HUES6 (cell line): ENCODE data around the gene SLC25A43.
"Not testable (repeated sequence)": the region's sequence is repeated elsewhere in the genome, so short reads cannot be mapped to it uniquely, and the experiment has no call there.

Experiments used
- H3K27ac ChIP-seq: 2 replicates; pipeline ENCODE4 v1.7.0; 2013; ENCODE audit warnings: low read depth, mild to moderate bottlenecking, low read length, inconsistent platforms
- H3K27me3 ChIP-seq: 2 replicates; pipeline ENCODE4 v1.6.1; 2013; ENCODE audit warnings: low read length; ENCODE audit not compliant: control insufficient read depth, insufficient read depth
- H3K36me3 ChIP-seq: 2 replicates; pipeline ENCODE4 v1.6.1; 2013; ENCODE audit warnings: low read length; ENCODE audit not compliant: control insufficient read depth, insufficient read depth
- H3K4me1 ChIP-seq: 2 replicates; pipeline ENCODE4 v1.6.1; 2013; ENCODE audit warnings: low read length; ENCODE audit not compliant: control insufficient read depth, insufficient read depth
- H3K4me3 ChIP-seq: 2 replicates; pipeline ENCODE4 v1.5.1; 2013; ENCODE audit warnings: low read depth, low read length
- H3K9ac ChIP-seq: one replicate; pipeline ENCODE4 v1.6.1; 2013; ENCODE audit warnings: mild to moderate bottlenecking, low read length
- H3K9me3 ChIP-seq: 2 replicates; pipeline ENCODE4 v1.6.1; 2013; ENCODE audit warnings: low read depth, low read length; ENCODE audit not compliant: control insufficient read depth, insufficient read depth

Gene SLC25A43

DNA sequence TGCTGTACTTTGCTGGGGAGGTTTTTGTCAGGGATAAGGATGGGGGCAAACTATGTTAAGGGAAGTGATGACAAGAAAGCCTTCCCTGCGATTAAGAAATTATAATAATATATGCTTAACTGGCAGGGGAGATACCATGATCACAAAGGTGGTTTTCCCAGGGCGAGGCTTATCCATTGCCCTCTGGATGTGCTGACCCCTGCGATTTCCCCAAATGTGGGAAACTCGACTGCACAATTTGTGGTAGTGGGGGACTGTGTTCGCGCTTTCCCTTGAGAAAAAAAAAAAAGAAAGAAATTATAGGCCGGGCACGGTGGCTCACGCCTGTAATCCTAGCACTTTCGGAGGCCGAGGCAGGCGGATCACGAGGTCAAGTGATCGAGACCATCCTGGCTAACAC is 24.5 kb downstream of the SLC25A43 start:
- no peak overlapping the region for H3K9ac ChIP-seq
- H3K4me3 ChIP-seq = no peak overlapping the region
- H3K4me1 ChIP-seq = peaks cover 20% of the 10 kb centered on the region; the same call in 1 of the 2 replicates
- H3K27ac ChIP-seq = no peak overlapping the region
- no peaks in the 10 kb centered on the region for H3K27me3 ChIP-seq
- H3K36me3 ChIP-seq = peaks cover 3% of the 10 kb centered on the region; the same call in 1 of the 2 replicates
- peaks cover 6% of the 10 kb centered on the region for H3K9me3 ChIP-seq

DNA sequence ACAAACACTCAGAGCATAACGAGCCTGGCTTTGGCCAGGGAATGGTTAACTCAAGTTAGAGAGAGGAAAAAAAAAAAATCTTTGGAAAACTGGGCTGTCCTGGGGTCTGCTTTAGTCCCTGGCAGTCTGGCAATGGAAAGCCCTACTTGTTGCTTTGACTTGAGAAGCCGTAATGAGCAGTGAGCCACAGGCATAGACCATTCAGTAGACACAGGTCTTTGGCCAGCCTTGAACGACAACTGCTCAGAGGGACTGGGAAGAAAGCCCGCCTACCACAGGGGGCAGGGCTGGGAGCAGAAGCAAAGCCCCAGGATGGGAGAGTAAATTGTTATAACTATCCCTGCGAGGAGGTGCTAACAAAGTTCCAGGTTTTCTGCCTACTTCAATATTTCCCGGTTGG is 25.9 kb downstream of the SLC25A43 start:
- no peak overlapping the region for H3K9ac ChIP-seq
- no peak overlapping the region for H3K4me3 ChIP-seq
- peaks cover 20% of the 10 kb centered on the region; the same call in 1 of the 2 replicates for H3K4me1 ChIP-seq
- H3K27ac ChIP-seq = no peak overlapping the region
- H3K27me3 ChIP-seq = no peaks in the 10 kb centered on the region
- peaks cover 5% of the 10 kb centered on the region for H3K9me3 ChIP-seq
- peaks cover 3% of the 10 kb centered on the region; the same call in 1 of the 2 replicates for H3K36me3 ChIP-seq

DNA sequence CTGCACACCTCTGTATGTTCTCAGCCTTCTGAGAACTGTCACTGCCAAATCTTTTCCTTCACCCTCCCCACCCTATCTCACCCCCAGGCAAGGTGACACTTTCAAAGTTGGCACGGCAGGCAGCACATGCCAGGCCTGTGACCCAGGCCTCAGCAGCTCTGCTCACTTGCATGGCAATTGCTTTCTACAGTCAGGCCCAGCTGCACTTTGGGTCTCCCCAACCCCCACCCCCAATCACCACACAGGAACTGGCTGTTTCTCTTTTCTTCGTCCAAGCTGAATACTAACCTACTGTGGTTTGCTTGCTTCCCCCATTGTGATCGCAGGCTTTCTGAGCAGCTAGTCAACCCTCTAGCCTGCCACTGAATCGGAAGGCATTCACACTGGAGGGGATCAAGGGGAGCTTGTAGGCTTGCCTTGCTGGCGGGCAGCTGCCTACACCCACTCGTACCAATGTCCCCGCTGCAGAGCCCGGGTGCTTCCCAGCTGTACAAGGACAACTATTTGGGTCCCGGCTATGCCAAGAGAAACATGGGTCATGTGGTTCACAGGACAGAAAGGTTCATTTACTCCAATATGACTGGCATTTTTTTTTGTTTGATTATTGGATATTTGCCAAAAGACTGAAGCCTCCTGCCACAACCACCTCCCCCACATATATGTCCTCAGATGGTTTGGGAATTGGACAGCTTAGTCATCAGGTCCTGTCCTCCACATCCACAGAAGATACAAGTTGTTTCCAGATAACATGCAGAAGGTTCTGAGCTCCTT is 28.1 kb downstream of the SLC25A43 start:
- H3K9me3 ChIP-seq = peaks cover 5% of the 10 kb centered on the region
- peaks cover 3% of the 10 kb centered on the region; the same call in 1 of the 2 replicates for H3K36me3 ChIP-seq
- H3K4me3 ChIP-seq = no peak overlapping the region
- no peaks in the 10 kb centered on the region for H3K27me3 ChIP-seq
- no peak overlapping the region for H3K27ac ChIP-seq
- H3K4me1 ChIP-seq = peaks cover 20% of the 10 kb centered on the region; the same call in 1 of the 2 replicates
- no peak overlapping the region for H3K9ac ChIP-seq

- no peak overlapping the region for H3K27ac ChIP-seq
- H3K9me3 ChIP-seq = peaks cover 5% of the 10 kb centered on the region
- H3K9ac ChIP-seq = no peak overlapping the region
- H3K4me3 ChIP-seq = no peak overlapping the region
- H3K36me3 ChIP-seq = peaks cover 3% of the 10 kb centered on the region; the same call in 1 of the 2 replicates
- peaks cover 20% of the 10 kb centered on the region; the same call in 1 of the 2 replicates for H3K4me1 ChIP-seq
- H3K27me3 ChIP-seq = no peaks in the 10 kb centered on the region
Observed at GRCh38 chrX:119427795-119428185, 28.7 kb downstream of the SLC25A43 start.

DNA sequence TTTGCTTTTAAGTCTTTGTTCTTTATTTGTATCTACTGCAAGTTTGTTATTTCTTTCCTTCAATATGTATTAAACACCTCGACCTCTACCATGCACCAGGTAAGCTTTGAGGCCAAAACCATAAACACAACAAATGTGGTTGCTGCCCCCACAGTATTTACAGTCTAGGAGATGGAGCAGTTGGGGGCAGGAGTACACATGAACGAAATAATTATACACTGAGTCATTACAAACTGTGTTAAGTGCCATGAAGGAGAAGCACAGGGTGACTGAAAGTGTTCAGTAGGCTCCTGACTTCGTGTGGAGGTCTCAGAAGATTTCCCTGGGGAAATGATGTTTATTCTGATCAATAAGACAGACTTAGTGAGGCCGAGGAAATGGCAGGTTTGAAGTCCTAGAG is 30.3 kb downstream of the SLC25A43 start:
- H3K27ac ChIP-seq = no peak overlapping the region
- H3K9ac ChIP-seq = no peak overlapping the region
- no peaks in the 10 kb centered on the region for H3K27me3 ChIP-seq
- peaks cover 18% of the 10 kb centered on the region; the same call in 1 of the 2 replicates for H3K4me1 ChIP-seq
- H3K4me3 ChIP-seq = no peak overlapping the region
- H3K36me3 ChIP-seq = peaks cover 3% of the 10 kb centered on the region; the same call in 1 of the 2 replicates
- H3K9me3 ChIP-seq = peaks cover 12% of the 10 kb centered on the region

DNA sequence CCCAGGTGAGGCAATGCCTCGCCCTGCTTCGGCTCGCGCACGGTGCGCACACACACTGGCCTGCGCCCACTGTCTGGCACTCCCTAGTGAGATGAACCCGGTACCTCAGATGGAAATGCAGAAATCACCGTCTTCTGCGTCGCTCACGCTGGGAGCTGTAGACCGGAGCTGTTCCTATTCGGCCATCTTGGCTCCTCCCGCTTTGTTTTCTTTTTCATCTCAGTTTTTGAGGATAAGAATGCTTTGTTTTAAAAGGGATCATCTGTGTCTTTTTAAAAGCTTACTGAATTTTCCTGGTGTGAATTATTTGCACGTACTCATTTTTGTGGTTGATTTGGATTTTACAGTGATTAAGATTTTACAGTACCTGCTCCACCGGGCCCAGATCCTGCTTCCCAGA is 42.2 kb downstream of the SLC25A43 start:
- H3K9me3 ChIP-seq, H3K4me1 ChIP-seq, H3K27me3 ChIP-seq, H3K36me3 ChIP-seq, H3K27ac ChIP-seq: not testable (repeated sequence)
- Histone ChIP-seq H3K4me3 (peak overlapping the region; percentile 40), H3K9ac (peak overlapping the region; percentile 58)

GRCh38 chrX:119442286-119442685 is 43.1 kb downstream of the SLC25A43 start:
- Histone ChIP-seq H3K9ac (no peak overlapping the region), H3K27ac (no peak overlapping the region)

GRCh38 chrX:119453202-119453601 is 54.1 kb downstream of the SLC25A43 start:
- Histone ChIP-seq H3K4me3 (no peak overlapping the region), H3K9ac (no peak overlapping the region), H3K27me3 (no peaks in the 10 kb centered on the region), H3K27ac (no peak overlapping the region), H3K36me3 (peaks cover 9% of the 10 kb centered on the region), H3K4me1 (no peaks in the 10 kb centered on the region), H3K9me3 (peaks cover 7% of the 10 kb centered on the region; the same call in 1 of the 2 replicates)

More at GRCh38 chrX:119442286-119442685, 43.1 kb downstream of the SLC25A43 start:
- no peaks in the 10 kb centered on the region for H3K36me3 ChIP-seq
- no peak overlapping the region for H3K4me3 ChIP-seq
- peaks cover 2% of the 10 kb centered on the region; the same call in 1 of the 2 replicates for H3K9me3 ChIP-seq
- H3K4me1 ChIP-seq = no peaks in the 10 kb centered on the region; the same call in 1 of the 2 replicates
- no peaks in the 10 kb centered on the region for H3K27me3 ChIP-seq

GRCh38 chrX:119455264-119455663 is 56.1 kb downstream of the SLC25A43 start:
- H3K4me1 ChIP-seq = no peaks in the 10 kb centered on the region
- H3K9me3 ChIP-seq = peaks cover 7% of the 10 kb centered on the region; the same call in 1 of the 2 replicates
- no peak overlapping the region for H3K9ac ChIP-seq
- H3K27ac ChIP-seq = no peak overlapping the region
- no peaks in the 10 kb centered on the region for H3K27me3 ChIP-seq
- peaks cover 9% of the 10 kb centered on the region for H3K36me3 ChIP-seq
- no peak overlapping the region for H3K4me3 ChIP-seq

GRCh38 chrX:119459181-119459580 is 60.0 kb downstream of the SLC25A43 start:
- Histone ChIP-seq H3K27ac (no peak overlapping the region), H3K4me1 (no peaks in the 10 kb centered on the region), H3K9ac (no peak overlapping the region), H3K36me3 (no peaks in the 10 kb centered on the region), H3K4me3 (no peak overlapping the region), H3K9me3 (peaks cover 7% of the 10 kb centered on the region; the same call in 1 of the 2 replicates), H3K27me3 (no peaks in the 10 kb centered on the region; the same call in 1 of the 2 replicates)

- Histone ChIP-seq H3K9ac (no peak overlapping the region), H3K27me3 (no peaks in the 10 kb centered on the region; the same call in 1 of the 2 replicates), H3K4me1 (peaks cover 7% of the 10 kb centered on the region; the same call in 1 of the 2 replicates), H3K9me3 (no peaks in the 10 kb centered on the region; the same call in 1 of the 2 replicates), H3K36me3 (peaks cover 12% of the 10 kb centered on the region), H3K4me3 (no peak overlapping the region), H3K27ac (no peak overlapping the region)
Observed at GRCh38 chrX:119465555-119465954, 66.4 kb downstream of the SLC25A43 start.
